ENCODE results near the gene CPED1. TPM values are rescaled to one million over a fixed set of nuclear protein-coding genes. Genes with fewer than 3 reads are reported as not detected.

The CPED1 gene
- total RNA-seq, 1 experiment from 2014 or later = 0.44 TPM

- TF ChIP-seq ZNF219 (CRISPR knock-in tag; IDR thresholded peaks at IDR 0.05; ENCODE audit: borderline replicate concordance) = no peak
- TF ChIP-seq KAT7 (CRISPR knock-in tag; IDR thresholded peaks at IDR 0.05; ENCODE audit: borderline replicate concordance) = no peak
- no peak for TF ChIP-seq ZBTB21 (CRISPR knock-in tag; IDR thresholded peaks at IDR 0.05; ENCODE audit: borderline replicate concordance)
- TF ChIP-seq FOXK1 (CRISPR knock-in tag; IDR thresholded peaks at IDR 0.05) = no peak
- no peak for TF ChIP-seq IRF1 (CRISPR knock-in tag; IDR thresholded peaks at IDR 0.05)
Observed at GRCh38 chr7:121015560-121015959, 27.0 kb downstream of the CPED1 start (continued).

- H3K4me3 Mint-ChIP-seq = no peak overlapping the region
- no peak for DNase-seq (ENCODE audit: low spot score)
- H3K27ac Mint-ChIP-seq = no peak overlapping the region
- no peak for TF ChIP-seq HMGA2 (CRISPR knock-in tag; IDR thresholded peaks at IDR 0.05)
- TF ChIP-seq ZNF396 (CRISPR knock-in tag; IDR thresholded peaks at IDR 0.05; ENCODE audit: borderline replicate concordance) = no peak
- no peak for TF ChIP-seq ATF6 (CRISPR knock-in tag; IDR thresholded peaks at IDR 0.05)
- TF ChIP-seq E2F1 (CRISPR knock-in tag; IDR thresholded peaks at IDR 0.05) = no peak
- no peak for TF ChIP-seq HMGXB4 (CRISPR knock-in tag; IDR thresholded peaks at IDR 0.05)
- TF ChIP-seq MYBL2 (CRISPR knock-in tag; IDR thresholded peaks at IDR 0.05) = no peak
- TF ChIP-seq CBFB (CRISPR knock-in tag; IDR thresholded peaks at IDR 0.05; ENCODE audit: low read depth) = no peak
- no peak for TF ChIP-seq E2F5 (CRISPR knock-in tag; IDR thresholded peaks at IDR 0.05)
- no peak for TF ChIP-seq NFE2L1 (CRISPR knock-in tag; IDR thresholded peaks at IDR 0.05)
- no peak for TF ChIP-seq MXD4 (CRISPR knock-in tag; IDR thresholded peaks at IDR 0.05; ENCODE audit: borderline replicate concordance)
- TF ChIP-seq ZNF512 (CRISPR knock-in tag; IDR thresholded peaks at IDR 0.05; ENCODE audit: borderline replicate concordance) = no peak
- no peak for TF ChIP-seq FOXP4 (CRISPR knock-in tag; IDR thresholded peaks at IDR 0.05)
- TF ChIP-seq IRF1 (CRISPR knock-in tag; IDR thresholded peaks at IDR 0.05) = no peak
- no peak for TF ChIP-seq FOXP1 (CRISPR knock-in tag; IDR thresholded peaks at IDR 0.05; ENCODE audit: borderline replicate concordance)
- no peak for TF ChIP-seq ZNF232 (CRISPR knock-in tag; IDR thresholded peaks at IDR 0.05)
- TF ChIP-seq KAT7 (CRISPR knock-in tag; IDR thresholded peaks at IDR 0.05; ENCODE audit: borderline replicate concordance) = no peak
- H3K27me3 Mint-ChIP-seq (ENCODE audit: low read depth) = no peaks in the 10 kb centered on the region
- ChIA-PET CTCF (no interaction called here), POLR2A (no interaction called here)
- H3K36me3 Mint-ChIP-seq = no peaks in the 10 kb centered on the region
- no peak for ATAC-seq
- no peaks in the 10 kb centered on the region for H3K9me3 Mint-ChIP-seq
- no peaks in the 10 kb centered on the region for H3K4me1 Mint-ChIP-seq
Observed at GRCh38 chr7:121016966-121017365, 28.5 kb downstream of the CPED1 start.

All from WTC11 (cell line).